PC-3 (cell line): Measurements from ENCODE around the gene PACS1.

Experiments
- EZH2 ChIP-seq: fragments of 300-600 bp; sonication (generic); IDR thresholded peaks from one replicate; pipeline ENCODE4 v1.6.1; 2017; ENCODE audit warnings: antibody characterized with exemption, mild to moderate bottlenecking, low read length; ENCODE audit not compliant: unreplicated experiment
- EZH2phosphoT487 ChIP-seq: fragments of 300-600 bp; sonication (generic); IDR thresholded peaks from 2 replicates; pipeline ENCODE4 v1.6.1; 2018; ENCODE audit warnings: mild to moderate bottlenecking, antibody characterized with exemption, low read length, borderline replicate concordance
- TF ChIP-seq, protein P1 (sequence below): fragments of 300-600 bp; sonication (generic); conservative IDR thresholded peaks from 2 replicates; pipeline ENCODE4 v1.5.1; 2017; ENCODE audit warnings: antibody characterized with exemption, low read depth, mild to moderate bottlenecking, low read length

DNA sequence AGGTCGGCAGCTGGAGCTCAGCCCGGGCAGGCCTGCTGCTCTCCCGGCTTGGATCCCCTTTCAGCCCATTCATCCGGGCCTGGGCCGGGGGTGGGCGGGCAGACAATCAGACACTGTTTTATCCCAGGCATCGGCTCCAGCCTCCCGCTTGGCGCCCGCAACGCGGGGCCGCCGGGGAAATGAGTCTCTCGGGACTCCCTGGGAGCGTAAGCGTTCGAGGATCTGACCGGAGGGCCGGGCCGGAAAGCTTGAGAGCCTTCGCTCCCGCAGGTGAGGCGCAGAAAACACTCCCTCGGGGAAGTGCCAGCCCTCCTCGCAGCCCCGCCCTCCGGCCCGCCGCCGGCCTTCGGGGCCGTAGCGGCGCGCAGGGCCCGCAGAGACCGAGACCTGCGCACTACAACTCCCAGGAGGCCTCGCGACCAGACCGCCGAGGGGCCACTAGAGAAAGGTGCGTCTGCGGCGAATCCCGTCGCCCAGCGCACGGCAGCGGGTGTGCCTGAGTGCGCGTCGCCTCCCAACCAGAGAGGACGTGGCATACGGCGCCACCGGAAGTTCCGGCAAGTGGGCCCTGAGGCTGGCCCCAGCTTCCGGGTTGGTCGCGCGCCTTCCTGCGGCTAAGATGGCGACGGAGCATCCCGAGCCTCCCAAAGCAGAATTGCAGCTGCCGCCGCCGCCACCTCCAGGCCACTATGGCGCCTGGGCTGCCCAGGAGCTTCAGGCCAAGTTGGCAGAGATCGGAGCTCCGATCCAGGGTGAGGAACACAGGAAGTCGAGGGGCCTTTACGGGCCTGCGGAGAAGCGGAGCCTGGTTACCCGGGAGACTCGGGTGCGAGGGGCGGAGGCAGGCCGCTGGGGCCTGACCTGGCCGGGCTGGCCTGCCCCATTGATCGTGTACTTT, 18.1 kb upstream of the PACS1 start, which contains the start of gene SF3B2:
- TF ChIP-seq, protein P1, sequence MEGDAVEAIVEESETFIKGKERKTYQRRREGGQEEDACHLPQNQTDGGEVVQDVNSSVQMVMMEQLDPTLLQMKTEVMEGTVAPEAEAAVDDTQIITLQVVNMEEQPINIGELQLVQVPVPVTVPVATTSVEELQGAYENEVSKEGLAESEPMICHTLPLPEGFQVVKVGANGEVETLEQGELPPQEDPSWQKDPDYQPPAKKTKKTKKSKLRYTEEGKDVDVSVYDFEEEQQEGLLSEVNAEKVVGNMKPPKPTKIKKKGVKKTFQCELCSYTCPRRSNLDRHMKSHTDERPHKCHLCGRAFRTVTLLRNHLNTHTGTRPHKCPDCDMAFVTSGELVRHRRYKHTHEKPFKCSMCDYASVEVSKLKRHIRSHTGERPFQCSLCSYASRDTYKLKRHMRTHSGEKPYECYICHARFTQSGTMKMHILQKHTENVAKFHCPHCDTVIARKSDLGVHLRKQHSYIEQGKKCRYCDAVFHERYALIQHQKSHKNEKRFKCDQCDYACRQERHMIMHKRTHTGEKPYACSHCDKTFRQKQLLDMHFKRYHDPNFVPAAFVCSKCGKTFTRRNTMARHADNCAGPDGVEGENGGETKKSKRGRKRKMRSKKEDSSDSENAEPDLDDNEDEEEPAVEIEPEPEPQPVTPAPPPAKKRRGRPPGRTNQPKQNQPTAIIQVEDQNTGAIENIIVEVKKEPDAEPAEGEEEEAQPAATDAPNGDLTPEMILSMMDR = no peak
- TF ChIP-seq EZH2 = no peak
- no peak for TF ChIP-seq EZH2phosphoT487
